Mononuclear cell (primary cell): ENCODE measurements around the gene GALK1. TPM values are rescaled to one million over a fixed set of nuclear protein-coding genes. Genes with fewer than 3 reads are reported as not detected.
A peak's percentile ranks its signal among the peaks of the same experiment; 100 is the strongest.
"Not testable (repeated sequence)": the region's sequence is repeated elsewhere in the genome, so short reads cannot be mapped to it uniquely, and the experiment has no call there.

Experiments used
- H3K27me3 ChIP-seq: 2 replicates; pipeline ENCODE4 v1.6.0; 2011; ENCODE audit warnings: low read length, control low read depth; ENCODE audit not compliant: insufficient read depth
- H3K4me1 ChIP-seq: 2 replicates; pipeline ENCODE4 v1.5.1; 2011; ENCODE audit warnings: mild to moderate bottlenecking, low read length, control low read depth; ENCODE audit not compliant: insufficient read depth
- H3K4me3 ChIP-seq: 2 replicates; pipeline ENCODE4 v1.5.1; 2011; ENCODE audit warnings: mild to moderate bottlenecking, low read length, moderate library complexity
- H3K9me3 ChIP-seq: 2 replicates; pipeline ENCODE4 v1.5.1; 2011; ENCODE audit warnings: low read depth, mild to moderate bottlenecking, control low read depth, low read length
- total RNA-seq: library from RNA; depleted of rRNA; stranded (reverse); fragments of >200 nt; gene quantifications from one replicate; pipeline ENCODE4 v1.2.3, GENCODE V29; 2012

GALK1 gene
- total RNA-seq, 1 donor: 8.8 TPM

- H3K27me3 ChIP-seq: no peaks in the 10 kb centered on the region
Observed at GRCh38 chr17:75795820-75796607, 31.0 kb upstream of the GALK1 start.

DNA sequence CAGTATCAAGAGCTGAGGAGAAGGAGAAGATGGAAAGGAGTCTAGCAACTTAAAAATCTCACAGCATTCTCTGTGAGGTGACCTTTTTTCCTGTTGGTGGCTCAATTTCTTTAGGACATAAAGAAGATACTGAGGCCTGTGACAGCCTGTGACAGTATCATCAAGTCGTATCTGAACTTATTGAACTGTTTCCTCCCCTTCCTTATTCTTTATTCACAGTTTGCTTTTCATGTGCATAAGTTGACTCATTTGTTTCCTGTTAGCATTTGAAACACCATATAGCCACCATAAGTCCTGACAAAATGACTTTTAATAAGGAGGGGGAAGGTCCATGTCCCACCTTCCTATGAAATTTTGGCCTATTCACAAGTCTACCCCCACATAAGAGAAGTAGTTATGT, 28.5 kb upstream of the GALK1 start:
- H3K4me3 ChIP-seq: no peak overlapping the region
- H3K9me3 ChIP-seq: no peaks in the 10 kb centered on the region
- H3K27me3 ChIP-seq: no peaks in the 10 kb centered on the region
- no peaks in the 10 kb centered on the region for H3K4me1 ChIP-seq

More at GRCh38 chr17:75795820-75796607, 31.0 kb upstream of the GALK1 start:
- Histone ChIP-seq H3K9me3 (no peaks in the 10 kb centered on the region), H3K4me1 (no peaks in the 10 kb centered on the region), H3K4me3 (no peak overlapping the region)

- Histone ChIP-seq H3K4me3 (no peak overlapping the region), H3K27me3 (no peaks in the 10 kb centered on the region), H3K9me3 (no peaks in the 10 kb centered on the region), H3K4me1 (peaks cover 11% of the 10 kb centered on the region)
Observed at GRCh38 chr17:75791254-75791653, 26.3 kb upstream of the GALK1 start.

GRCh38 chr17:75785016-75785890, 20.3 kb upstream of the GALK1 start:
- Histone ChIP-seq H3K27me3 (no peaks in the 10 kb centered on the region), H3K9me3 (no peaks in the 10 kb centered on the region), H3K4me1 (peaks cover 49% of the 10 kb centered on the region), H3K4me3 (peak overlapping the region; percentile 65)

GRCh38 chr17:75784473-75785015, 19.6 kb upstream of the GALK1 start, which contains the start of gene UNK:
UNK (plus strand) TSS chr17:75784806; CDS start chr17:75784881, 75 bp downstream.
- no peaks in the 10 kb centered on the region for H3K9me3 ChIP-seq
- peaks cover 52% of the 10 kb centered on the region for H3K4me1 ChIP-seq
- H3K4me3 ChIP-seq: peak within 1 kb of the TSS; percentile 65
- no peaks in the 10 kb centered on the region for H3K27me3 ChIP-seq

GRCh38 chr17:75783803-75784472, 18.9 kb upstream of the GALK1 start:
- Histone ChIP-seq H3K4me3 (peak overlapping the region; percentile 65), H3K9me3 (no peaks in the 10 kb centered on the region), H3K27me3 (no peaks in the 10 kb centered on the region), H3K4me1 (peaks cover 52% of the 10 kb centered on the region)

- no peaks in the 10 kb centered on the region for H3K27me3 ChIP-seq
- H3K4me1 ChIP-seq: peaks cover 55% of the 10 kb centered on the region
- H3K9me3 ChIP-seq: no peaks in the 10 kb centered on the region
- H3K4me3 ChIP-seq: no peak overlapping the region
Observed at GRCh38 chr17:75783069-75783783, 18.2 kb upstream of the GALK1 start.

GRCh38 chr17:75779987-75780889, 15.2 kb upstream of the GALK1 start:
- Histone ChIP-seq H3K4me3 (no peak overlapping the region), H3K4me1 (peaks cover 55% of the 10 kb centered on the region), H3K27me3 (no peaks in the 10 kb centered on the region), H3K9me3 (no peaks in the 10 kb centered on the region)

DNA sequence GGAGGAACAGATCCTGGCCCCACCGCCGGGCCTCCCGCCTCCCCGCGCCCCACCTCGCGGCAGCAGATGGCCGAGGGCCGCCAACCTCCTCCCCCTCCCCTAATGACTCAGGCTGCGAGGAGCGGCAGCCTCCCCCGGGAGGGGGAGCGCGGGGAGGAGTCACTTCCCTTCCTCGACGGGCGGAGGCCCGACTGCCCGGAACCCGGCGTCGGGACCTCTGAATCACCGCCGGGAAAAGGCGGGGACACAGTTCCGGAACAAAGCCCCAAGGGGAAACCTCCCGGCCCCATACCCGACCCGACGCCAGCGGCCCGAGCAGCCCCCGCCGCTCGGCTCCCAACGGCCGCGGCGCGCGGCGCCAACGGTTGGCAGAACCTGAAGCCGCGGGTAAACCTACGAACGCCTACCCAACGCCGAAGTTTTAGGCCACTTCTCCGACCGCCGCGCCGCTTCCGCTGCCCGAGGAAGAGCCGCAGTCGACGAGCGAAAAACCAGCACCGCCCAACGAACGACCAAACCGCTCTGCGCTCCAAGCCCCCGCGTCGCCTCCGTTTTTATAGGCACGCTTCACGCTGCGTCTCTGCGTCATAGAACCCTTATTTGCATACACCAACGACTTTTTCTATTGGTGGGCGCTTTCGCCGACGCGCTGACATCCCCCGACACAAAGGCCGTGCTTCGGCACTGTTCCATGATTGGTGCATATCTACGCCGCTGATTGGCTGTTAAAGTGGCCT, 14.4 kb upstream of the GALK1 start:
- H3K27me3 ChIP-seq: no peaks in the 10 kb centered on the region
- H3K4me1 ChIP-seq: peaks cover 53% of the 10 kb centered on the region
- peak overlapping the region; percentile 99 for H3K4me3 ChIP-seq
- no peaks in the 10 kb centered on the region for H3K9me3 ChIP-seq

DNA sequence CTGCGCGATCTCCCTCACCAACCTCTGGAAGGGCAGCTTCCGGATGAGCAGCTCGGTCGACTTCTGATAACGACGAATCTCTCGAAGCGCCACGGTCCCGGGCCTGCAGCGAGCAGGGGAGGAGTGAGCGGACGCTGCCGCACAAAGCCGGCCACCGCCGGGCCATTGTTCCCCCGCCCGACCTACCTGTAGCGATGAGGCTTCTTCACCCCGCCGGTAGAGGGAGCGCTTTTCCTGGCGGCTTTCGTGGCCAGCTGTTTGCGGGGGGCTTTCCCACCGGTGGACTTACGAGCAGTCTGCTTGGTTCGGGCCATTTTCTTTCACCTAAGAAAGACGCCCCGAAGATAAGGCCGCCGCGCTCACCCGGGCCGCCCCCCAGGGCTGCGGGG, 13.9 kb upstream of the GALK1 start:
- Histone ChIP-seq H3K27me3 (no peaks in the 10 kb centered on the region), H3K4me1 (peaks cover 47% of the 10 kb centered on the region), H3K9me3 (no peaks in the 10 kb centered on the region), H3K4me3 (peak overlapping the region; percentile 99)

GRCh38 chr17:75778066-75778860, 13.3 kb upstream of the GALK1 start:
- peak overlapping the region; percentile 99 for H3K4me3 ChIP-seq
- not testable (repeated sequence) for H3K9me3 ChIP-seq, H3K27me3 ChIP-seq
- H3K4me1 ChIP-seq: peaks cover 42% of the 10 kb centered on the region

- peaks cover 37% of the 10 kb centered on the region for H3K4me1 ChIP-seq
- no peaks in the 10 kb centered on the region for H3K9me3 ChIP-seq
- H3K4me3 ChIP-seq: peak overlapping the region; percentile 99
Observed at GRCh38 chr17:75777296-75777922, 12.4 kb upstream of the GALK1 start.

More at GRCh38 chr17:75777296-75777922, 12.4 kb upstream of the GALK1 start:
- no peaks in the 10 kb centered on the region for H3K27me3 ChIP-seq
